Right lobe of liver (tissue), 4 donors: Measurements from ENCODE around the gene NCOA5.

ENCODE experiments used
- CTCF ChIP-seq, 4 donors: fragments of 200-600 bp in 3 of 4; fragments of 450-650 bp in 1 of 4; IDR thresholded peaks; one replicate each; pipeline versions ENCODE4 v1.5.1 to v1.8.0; 2016 to 2022; ENCODE audit warnings: antibody characterized with exemption in 4 of 4, mild to moderate bottlenecking in 2 of 4
- POLR2A ChIP-seq: fragments of 450-650 bp; IDR thresholded peaks from one replicate; pipeline ENCODE4 v1.6.1; 2017; ENCODE audit warnings: antibody characterized with exemption, mild to moderate bottlenecking
- donor health status: DM: no; HTN: no; CAD: no.
- donor health status: DM: no; HTN: no; CAD: no.
- donor health status: DM: no; HTN: yes; CAD: no.

- TF ChIP-seq CTCF (IDR thresholded peaks at IDR 0.05) (no peak), POLR2A (no peak)
These were observed 31.6 kb upstream of the NCOA5 start for GRCh38 chr20:46121184-46121930.
